Measurements from ENCODE around the gene CAPS2. TPM values are rescaled to one million over a fixed set of nuclear protein-coding genes. Genes with fewer than 3 reads are reported as not detected.

CAPS2 gene
- polyA plus RNA-seq, 1 donor from 2014 or later: 2.1 TPM

GRCh38 chr12:75360920-75361319 is 30.8 kb upstream of the CAPS2 start:
- no peak overlapping the region for H3K4me2 ChIP-seq (ENCODE audit: low read length)
- no peaks in the 10 kb centered on the region for H3K79me2 ChIP-seq (replicated peaks; ENCODE audit: insufficient read depth, low read length)
- no peak overlapping the region for H3K9ac ChIP-seq (ENCODE audit: low read length)
- H3K4me3 ChIP-seq (ENCODE audit: low read length): no peak overlapping the region
- no peaks in the 10 kb centered on the region for H3F3A ChIP-seq (ENCODE audit: insufficient read depth, low read length, poor library complexity, severe bottlenecking)
- no peaks in the 10 kb centered on the region for H3K9me2 ChIP-seq (ENCODE audit: insufficient read depth, low read length)
- no peak for TF ChIP-seq RAD21 (conservative IDR thresholded peaks at IDR 0.05)
- TF ChIP-seq MXI1 (conservative IDR thresholded peaks at IDR 0.05; ENCODE audit: poor library complexity, severe bottlenecking): no peak
- TF ChIP-seq EZH2 (IDR thresholded peaks at IDR 0.05; ENCODE audit: borderline replicate concordance, insufficient read depth, low read length, poor library complexity, severe bottlenecking): no peak
- no peak for TF ChIP-seq SMC3 (conservative IDR thresholded peaks at IDR 0.05; ENCODE audit: poor library complexity)
- TF ChIP-seq, protein P1, sequence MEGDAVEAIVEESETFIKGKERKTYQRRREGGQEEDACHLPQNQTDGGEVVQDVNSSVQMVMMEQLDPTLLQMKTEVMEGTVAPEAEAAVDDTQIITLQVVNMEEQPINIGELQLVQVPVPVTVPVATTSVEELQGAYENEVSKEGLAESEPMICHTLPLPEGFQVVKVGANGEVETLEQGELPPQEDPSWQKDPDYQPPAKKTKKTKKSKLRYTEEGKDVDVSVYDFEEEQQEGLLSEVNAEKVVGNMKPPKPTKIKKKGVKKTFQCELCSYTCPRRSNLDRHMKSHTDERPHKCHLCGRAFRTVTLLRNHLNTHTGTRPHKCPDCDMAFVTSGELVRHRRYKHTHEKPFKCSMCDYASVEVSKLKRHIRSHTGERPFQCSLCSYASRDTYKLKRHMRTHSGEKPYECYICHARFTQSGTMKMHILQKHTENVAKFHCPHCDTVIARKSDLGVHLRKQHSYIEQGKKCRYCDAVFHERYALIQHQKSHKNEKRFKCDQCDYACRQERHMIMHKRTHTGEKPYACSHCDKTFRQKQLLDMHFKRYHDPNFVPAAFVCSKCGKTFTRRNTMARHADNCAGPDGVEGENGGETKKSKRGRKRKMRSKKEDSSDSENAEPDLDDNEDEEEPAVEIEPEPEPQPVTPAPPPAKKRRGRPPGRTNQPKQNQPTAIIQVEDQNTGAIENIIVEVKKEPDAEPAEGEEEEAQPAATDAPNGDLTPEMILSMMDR (IDR thresholded peaks at IDR 0.05; ENCODE audit: poor library complexity, severe bottlenecking): no peak
- no peak for TF ChIP-seq POLR2AphosphoS5 (IDR thresholded peaks at IDR 0.05)
- TF ChIP-seq EP300 (conservative IDR thresholded peaks at IDR 0.05; ENCODE audit: poor library complexity, severe bottlenecking): no peak
- TF ChIP-seq TAF1 (IDR thresholded peaks at IDR 0.05; ENCODE audit: low read depth): no peak
- TF ChIP-seq, protein P2, sequence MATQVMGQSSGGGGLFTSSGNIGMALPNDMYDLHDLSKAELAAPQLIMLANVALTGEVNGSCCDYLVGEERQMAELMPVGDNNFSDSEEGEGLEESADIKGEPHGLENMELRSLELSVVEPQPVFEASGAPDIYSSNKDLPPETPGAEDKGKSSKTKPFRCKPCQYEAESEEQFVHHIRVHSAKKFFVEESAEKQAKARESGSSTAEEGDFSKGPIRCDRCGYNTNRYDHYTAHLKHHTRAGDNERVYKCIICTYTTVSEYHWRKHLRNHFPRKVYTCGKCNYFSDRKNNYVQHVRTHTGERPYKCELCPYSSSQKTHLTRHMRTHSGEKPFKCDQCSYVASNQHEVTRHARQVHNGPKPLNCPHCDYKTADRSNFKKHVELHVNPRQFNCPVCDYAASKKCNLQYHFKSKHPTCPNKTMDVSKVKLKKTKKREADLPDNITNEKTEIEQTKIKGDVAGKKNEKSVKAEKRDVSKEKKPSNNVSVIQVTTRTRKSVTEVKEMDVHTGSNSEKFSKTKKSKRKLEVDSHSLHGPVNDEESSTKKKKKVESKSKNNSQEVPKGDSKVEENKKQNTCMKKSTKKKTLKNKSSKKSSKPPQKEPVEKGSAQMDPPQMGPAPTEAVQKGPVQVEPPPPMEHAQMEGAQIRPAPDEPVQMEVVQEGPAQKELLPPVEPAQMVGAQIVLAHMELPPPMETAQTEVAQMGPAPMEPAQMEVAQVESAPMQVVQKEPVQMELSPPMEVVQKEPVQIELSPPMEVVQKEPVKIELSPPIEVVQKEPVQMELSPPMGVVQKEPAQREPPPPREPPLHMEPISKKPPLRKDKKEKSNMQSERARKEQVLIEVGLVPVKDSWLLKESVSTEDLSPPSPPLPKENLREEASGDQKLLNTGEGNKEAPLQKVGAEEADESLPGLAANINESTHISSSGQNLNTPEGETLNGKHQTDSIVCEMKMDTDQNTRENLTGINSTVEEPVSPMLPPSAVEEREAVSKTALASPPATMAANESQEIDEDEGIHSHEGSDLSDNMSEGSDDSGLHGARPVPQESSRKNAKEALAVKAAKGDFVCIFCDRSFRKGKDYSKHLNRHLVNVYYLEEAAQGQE (IDR thresholded peaks at IDR 0.05; ENCODE audit: borderline replicate concordance): no peak
- no peaks in the 10 kb centered on the region for H3K9me3 ChIP-seq (ENCODE audit: low read length)
- H4K20me1 ChIP-seq (ENCODE audit: insufficient read depth): no peaks in the 10 kb centered on the region
- H2AFZ ChIP-seq (ENCODE audit: low read depth, low read length): no peak overlapping the region
- no peaks in the 10 kb centered on the region for H3K27me3 ChIP-seq (ENCODE audit: insufficient read depth, low read depth, low read length)
- H3K36me3 ChIP-seq (ENCODE audit: insufficient read depth, low read length): no peaks in the 10 kb centered on the region
- H3K27ac ChIP-seq (ENCODE audit: low read length): no peak overlapping the region

GRCh38 chr12:75354011-75354410 is 23.9 kb upstream of the CAPS2 start:
- H3K9ac ChIP-seq (ENCODE audit: low read length): no peak overlapping the region
- H4K20me1 ChIP-seq (ENCODE audit: insufficient read depth): no peaks in the 10 kb centered on the region
- no peaks in the 10 kb centered on the region for H3K36me3 ChIP-seq (ENCODE audit: insufficient read depth, low read length)
- no peaks in the 10 kb centered on the region for H3K9me2 ChIP-seq (ENCODE audit: insufficient read depth, low read length)
- no peaks in the 10 kb centered on the region for H3K27me3 ChIP-seq (ENCODE audit: insufficient read depth, low read depth, low read length)
- H3K4me3 ChIP-seq (ENCODE audit: low read length): no peak overlapping the region
- H3K9me3 ChIP-seq (ENCODE audit: low read length): peaks cover 2% of the 10 kb centered on the region
- no peak overlapping the region for H3K27ac ChIP-seq (ENCODE audit: low read length)
- H3F3A ChIP-seq (ENCODE audit: insufficient read depth, low read length, poor library complexity, severe bottlenecking): no peaks in the 10 kb centered on the region
- no peaks in the 10 kb centered on the region for H3K79me2 ChIP-seq (replicated peaks; ENCODE audit: insufficient read depth, low read length)
- no peak overlapping the region for H2AFZ ChIP-seq (ENCODE audit: low read depth, low read length)
- H3K4me2 ChIP-seq (ENCODE audit: low read length): no peak overlapping the region
- TF ChIP-seq TAF1 (IDR thresholded peaks at IDR 0.05; ENCODE audit: low read depth) (no peak), POLR2AphosphoS5 (IDR thresholded peaks at IDR 0.05) (no peak), SMC3 (conservative IDR thresholded peaks at IDR 0.05; ENCODE audit: poor library complexity) (no peak), RAD21 (conservative IDR thresholded peaks at IDR 0.05) (no peak), EZH2 (IDR thresholded peaks at IDR 0.05; ENCODE audit: borderline replicate concordance, insufficient read depth, low read length, poor library complexity, severe bottlenecking) (no peak), MXI1 (conservative IDR thresholded peaks at IDR 0.05; ENCODE audit: poor library complexity, severe bottlenecking) (no peak), EP300 (conservative IDR thresholded peaks at IDR 0.05; ENCODE audit: poor library complexity, severe bottlenecking) (no peak)
- TF ChIP-seq, protein P2 (IDR thresholded peaks at IDR 0.05; ENCODE audit: borderline replicate concordance): no peak
- TF ChIP-seq, protein P1 (IDR thresholded peaks at IDR 0.05; ENCODE audit: poor library complexity, severe bottlenecking): no peak

All from neural cell (in vitro differentiated cells).